SK-N-SH treated with all-trans-retinoic acid at 6 μM for 48 hours (cell line): ENCODE results near the gene GRAMD1C.

Experiments
- ARNTL ChIP-seq: fragments of 450-650 bp; formaldehyde crosslinking; IDR thresholded peaks from 2 replicates; pipeline ENCODE4 v1.5.0; 2020; ENCODE audit warnings: low read depth, mild to moderate bottlenecking, moderate library complexity, borderline replicate concordance
- CREB5 ChIP-seq: fragments of 250-450 bp; sonication (Bioruptor Pico); IDR thresholded peaks from 2 replicates; pipeline ENCODE4 v1.5.1; 2020; ENCODE audit warnings: low read depth, mild to moderate bottlenecking, moderate library complexity
- ISL1 ChIP-seq: fragments of 250-450 bp; sonication (Bioruptor Pico); IDR thresholded peaks from 2 replicates; pipeline ENCODE4 v2.1.2; 2022; ENCODE audit warnings: mild to moderate bottlenecking, moderate library complexity
- OSR1 ChIP-seq: fragments of 250-450 bp; sonication (Bioruptor Pico); IDR thresholded peaks from 2 replicates; pipeline ENCODE4 v1.8.0; 2022; ENCODE audit warnings: moderate library complexity, mild to moderate bottlenecking, inconsistent platforms
- POU6F1 ChIP-seq: fragments of 250-450 bp; sonication (Bioruptor Pico); IDR thresholded peaks from 2 replicates; pipeline ENCODE4 v1.8.0; 2021; ENCODE audit warnings: low read depth, mild to moderate bottlenecking, moderate library complexity, borderline replicate concordance
- PPARA ChIP-seq: fragments of 250-450 bp; sonication (Bioruptor Pico); IDR thresholded peaks from 2 replicates; pipeline ENCODE4 v1.5.0; 2020; ENCODE audit warnings: mild to moderate bottlenecking, borderline replicate concordance
- RARB ChIP-seq: fragments of 250-450 bp; sonication (Bioruptor Pico); IDR thresholded peaks from 2 replicates; pipeline ENCODE4 v1.8.0; 2021; ENCODE audit warnings: mild to moderate bottlenecking, moderate library complexity
- ZFP30 ChIP-seq: fragments of 450-650 bp; formaldehyde crosslinking; IDR thresholded peaks from 2 replicates; pipeline ENCODE4 v1.5.0; 2022; ENCODE audit warnings: mild to moderate bottlenecking, moderate library complexity
- ZNF8 ChIP-seq: fragments of 450-650 bp; formaldehyde crosslinking; IDR thresholded peaks from 2 replicates; pipeline ENCODE4 v1.5.0; 2020; ENCODE audit warnings: mild to moderate bottlenecking, moderate library complexity
- TF ChIP-seq, protein P1 (sequence below): fragments of 250-450 bp; sonication (Bioruptor Pico); IDR thresholded peaks from 2 replicates; pipeline ENCODE4 v1.5.1; 2021; ENCODE audit warnings: mild to moderate bottlenecking, moderate library complexity
- TF ChIP-seq, protein P2 (sequence below): fragments of 250-450 bp; sonication (Bioruptor Pico); IDR thresholded peaks from 2 replicates; pipeline ENCODE4 v1.8.0; 2020; ENCODE audit warnings: mild to moderate bottlenecking, moderate library complexity, borderline replicate concordance

- TF ChIP-seq ARNTL (no peak), RARB (no peak), POU6F1 (CRISPR knock-in tag) (no peak), ZFP30 (CRISPR knock-in tag) (no peak), ISL1 (CRISPR knock-in tag) (no peak), OSR1 (CRISPR knock-in tag) (no peak), PPARA (no peak), ZNF8 (CRISPR knock-in tag) (no peak), CREB5 (no peak)
- TF ChIP-seq, protein P1, sequence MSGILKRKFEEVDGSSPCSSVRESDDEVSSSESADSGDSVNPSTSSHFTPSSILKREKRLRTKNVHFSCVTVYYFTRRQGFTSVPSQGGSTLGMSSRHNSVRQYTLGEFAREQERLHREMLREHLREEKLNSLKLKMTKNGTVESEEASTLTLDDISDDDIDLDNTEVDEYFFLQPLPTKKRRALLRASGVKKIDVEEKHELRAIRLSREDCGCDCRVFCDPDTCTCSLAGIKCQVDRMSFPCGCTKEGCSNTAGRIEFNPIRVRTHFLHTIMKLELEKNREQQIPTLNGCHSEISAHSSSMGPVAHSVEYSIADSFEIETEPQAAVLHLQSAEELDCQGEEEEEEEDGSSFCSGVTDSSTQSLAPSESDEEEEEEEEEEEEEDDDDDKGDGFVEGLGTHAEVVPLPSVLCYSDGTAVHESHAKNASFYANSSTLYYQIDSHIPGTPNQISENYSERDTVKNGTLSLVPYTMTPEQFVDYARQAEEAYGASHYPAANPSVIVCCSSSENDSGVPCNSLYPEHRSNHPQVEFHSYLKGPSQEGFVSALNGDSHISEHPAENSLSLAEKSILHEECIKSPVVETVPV: no peak
- TF ChIP-seq, protein P2, sequence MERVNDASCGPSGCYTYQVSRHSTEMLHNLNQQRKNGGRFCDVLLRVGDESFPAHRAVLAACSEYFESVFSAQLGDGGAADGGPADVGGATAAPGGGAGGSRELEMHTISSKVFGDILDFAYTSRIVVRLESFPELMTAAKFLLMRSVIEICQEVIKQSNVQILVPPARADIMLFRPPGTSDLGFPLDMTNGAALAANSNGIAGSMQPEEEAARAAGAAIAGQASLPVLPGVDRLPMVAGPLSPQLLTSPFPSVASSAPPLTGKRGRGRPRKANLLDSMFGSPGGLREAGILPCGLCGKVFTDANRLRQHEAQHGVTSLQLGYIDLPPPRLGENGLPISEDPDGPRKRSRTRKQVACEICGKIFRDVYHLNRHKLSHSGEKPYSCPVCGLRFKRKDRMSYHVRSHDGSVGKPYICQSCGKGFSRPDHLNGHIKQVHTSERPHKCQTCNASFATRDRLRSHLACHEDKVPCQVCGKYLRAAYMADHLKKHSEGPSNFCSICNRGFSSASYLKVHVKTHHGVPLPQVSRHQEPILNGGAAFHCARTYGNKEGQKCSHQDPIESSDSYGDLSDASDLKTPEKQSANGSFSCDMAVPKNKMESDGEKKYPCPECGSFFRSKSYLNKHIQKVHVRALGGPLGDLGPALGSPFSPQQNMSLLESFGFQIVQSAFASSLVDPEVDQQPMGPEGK (CRISPR knock-in tag): no peak
These were observed 3.6 kb upstream of the GRAMD1C start for GRCh38 chr3:113834983-113835382.
